Glomerular visceral epithelial cell (primary cell): Measurements from ENCODE around the gene GALNT11.
"Not testable (repeated sequence)": the region's sequence is repeated elsewhere in the genome, so short reads cannot be mapped to it uniquely, and the experiment has no call there.

Experiments used
- DNase-seq: peaks from one replicate; pipeline ENCODE4 v3.0.0-alpha.2; 2016; ENCODE audit errors: extremely low spot score

The GALNT11 gene

DNA sequence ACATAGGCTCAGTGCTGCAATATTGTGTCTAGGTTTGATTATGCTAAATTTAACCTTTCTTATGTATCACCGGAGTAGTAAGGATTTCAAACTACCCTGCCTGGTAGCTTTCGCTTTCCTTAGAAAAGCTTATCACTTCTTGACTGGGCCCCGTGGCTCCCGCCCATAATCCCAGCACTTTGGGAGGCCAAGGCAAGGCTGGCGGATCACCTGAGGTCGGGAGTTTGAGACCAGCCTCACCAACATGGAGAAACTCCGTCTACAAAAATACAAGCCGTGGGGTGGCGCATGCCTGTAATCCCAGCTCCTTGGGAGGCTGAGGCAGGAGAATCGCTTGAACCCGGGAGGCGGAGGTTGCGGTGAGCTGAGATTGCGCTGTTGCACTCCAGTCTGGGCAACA is 49.9 kb downstream of the GALNT11 start:
- not testable (repeated sequence) for DNase-seq

DNA sequence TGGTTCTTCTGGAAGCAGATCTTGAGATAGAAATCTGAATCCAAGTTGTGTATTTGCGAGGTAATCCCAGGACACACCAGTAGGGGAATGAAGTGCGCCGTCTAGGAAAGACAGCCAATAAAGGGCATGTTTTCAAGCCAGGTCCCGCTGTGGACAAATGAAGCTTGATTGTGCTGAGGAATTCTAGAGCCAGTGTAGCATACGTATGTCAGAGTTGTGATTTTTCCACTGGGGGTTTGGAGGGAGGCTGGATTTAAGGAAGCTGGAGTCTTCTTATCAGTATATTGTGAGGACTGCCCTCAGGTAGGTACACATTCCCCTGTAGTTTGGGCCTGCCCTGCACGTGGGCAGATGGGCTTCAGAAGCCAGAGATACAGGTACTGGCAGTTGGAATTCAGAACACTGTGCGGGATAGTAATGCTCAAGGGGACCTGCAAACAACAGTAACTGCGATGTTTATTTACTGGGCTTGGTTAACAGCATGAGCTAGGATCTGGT is 50.9 kb downstream of the GALNT11 start:
- DNase-seq: no peak

DNA sequence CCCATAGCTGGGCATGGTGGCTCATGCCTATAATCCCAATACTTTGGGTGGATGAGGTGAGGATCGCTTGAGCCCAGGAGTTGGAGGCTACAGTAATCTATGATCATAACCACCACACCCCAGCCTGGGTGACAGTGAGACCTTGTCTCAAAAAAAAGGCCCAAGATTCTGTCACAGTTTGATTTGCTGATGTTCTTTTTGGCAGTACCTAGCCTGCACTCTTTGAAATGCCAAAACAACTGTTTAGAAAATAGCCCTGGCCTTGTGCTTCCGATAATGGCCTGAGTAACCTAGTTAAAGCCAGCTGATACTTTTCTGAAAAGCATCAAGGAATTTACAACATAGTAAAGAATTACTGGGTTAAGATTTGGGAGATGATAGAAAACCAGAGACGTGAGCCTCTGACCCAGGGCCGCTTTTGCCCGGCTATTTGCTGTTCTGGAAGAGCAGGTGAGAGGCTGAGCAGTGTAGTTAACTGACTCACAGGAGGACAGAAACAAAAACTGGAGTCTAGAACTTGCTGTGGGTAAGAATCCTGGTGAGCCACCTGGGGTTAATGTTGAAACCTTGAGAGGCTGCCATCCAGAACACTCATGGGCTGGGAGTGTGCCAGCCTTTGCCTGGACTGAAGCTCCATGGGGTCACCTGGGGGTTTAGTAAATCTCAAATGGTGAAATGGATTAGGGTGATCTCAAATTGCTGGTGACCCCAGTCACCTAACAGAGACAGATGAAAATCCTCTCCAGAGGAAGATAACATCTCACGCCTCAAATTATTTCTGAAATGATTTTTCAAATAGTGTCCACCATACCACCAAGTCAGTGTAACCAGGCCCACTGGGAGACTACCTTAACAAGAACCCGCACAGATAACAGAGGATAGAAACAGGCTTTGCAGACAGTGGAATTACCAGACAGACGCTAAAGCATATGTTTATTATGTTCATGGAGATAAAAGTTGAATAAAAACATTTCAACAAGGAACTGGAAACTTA is 51.8 kb downstream of the GALNT11 start:
- DNase-seq: peak; percentile 41

DNA sequence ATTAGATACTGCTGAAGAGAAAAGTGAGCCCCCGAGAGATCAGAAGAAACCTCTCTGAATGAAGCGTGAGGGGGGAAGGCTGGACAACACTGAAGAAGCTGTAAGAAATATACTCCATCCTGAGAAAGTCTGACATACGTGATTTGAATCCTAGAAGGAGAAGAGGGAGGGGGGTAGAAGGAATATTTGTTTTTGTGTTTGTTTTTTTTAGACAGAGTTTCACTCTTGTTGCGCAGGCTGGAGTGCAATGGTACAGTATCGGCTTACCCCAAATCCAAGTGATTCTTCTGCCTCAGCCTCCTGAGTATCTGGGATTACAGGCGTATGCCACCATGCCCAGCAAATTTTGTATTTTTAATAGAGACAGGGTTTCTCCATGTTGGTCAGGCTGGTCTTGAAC is 52.6 kb downstream of the GALNT11 start:
- no peak for DNase-seq

DNA sequence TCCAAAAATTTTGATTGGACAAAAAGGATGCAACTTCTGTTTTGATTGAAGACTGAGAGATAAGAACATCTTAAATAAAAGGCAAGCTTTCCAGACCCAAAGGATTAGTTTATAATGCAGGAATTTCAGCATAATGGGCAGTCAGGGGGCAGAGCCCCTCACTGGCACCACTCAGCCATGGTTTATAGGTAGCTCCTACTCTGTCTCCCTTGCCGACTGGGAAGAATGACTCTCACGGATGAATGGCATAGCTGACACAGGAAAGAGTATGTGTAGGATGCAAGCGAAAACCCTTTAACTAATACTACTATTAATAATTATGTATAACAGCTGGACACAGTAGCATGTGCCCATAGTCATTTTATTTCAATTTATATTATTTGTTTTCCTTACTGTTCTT is 53.3 kb downstream of the GALNT11 start:
- DNase-seq: no peak

DNA sequence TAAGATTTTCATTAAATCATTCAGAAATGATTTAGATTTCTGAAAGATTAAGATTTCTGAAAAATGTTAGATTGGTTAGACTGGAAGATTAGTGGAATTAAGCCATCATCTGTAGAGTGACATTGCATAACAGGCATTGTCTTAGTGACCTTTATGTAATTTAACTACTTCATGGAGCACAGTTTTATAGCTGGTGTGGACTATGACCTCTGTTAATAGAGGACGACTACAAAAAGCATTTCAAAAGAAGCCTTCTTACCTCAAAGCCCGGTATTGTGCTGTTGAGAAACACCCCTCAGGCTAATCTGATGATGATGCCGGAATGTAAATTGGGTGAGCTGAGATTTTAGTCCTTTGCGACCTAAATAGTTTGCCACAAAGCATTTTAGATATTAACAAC is 55.6 kb downstream of the GALNT11 start:
- DNase-seq: no peak

DNA sequence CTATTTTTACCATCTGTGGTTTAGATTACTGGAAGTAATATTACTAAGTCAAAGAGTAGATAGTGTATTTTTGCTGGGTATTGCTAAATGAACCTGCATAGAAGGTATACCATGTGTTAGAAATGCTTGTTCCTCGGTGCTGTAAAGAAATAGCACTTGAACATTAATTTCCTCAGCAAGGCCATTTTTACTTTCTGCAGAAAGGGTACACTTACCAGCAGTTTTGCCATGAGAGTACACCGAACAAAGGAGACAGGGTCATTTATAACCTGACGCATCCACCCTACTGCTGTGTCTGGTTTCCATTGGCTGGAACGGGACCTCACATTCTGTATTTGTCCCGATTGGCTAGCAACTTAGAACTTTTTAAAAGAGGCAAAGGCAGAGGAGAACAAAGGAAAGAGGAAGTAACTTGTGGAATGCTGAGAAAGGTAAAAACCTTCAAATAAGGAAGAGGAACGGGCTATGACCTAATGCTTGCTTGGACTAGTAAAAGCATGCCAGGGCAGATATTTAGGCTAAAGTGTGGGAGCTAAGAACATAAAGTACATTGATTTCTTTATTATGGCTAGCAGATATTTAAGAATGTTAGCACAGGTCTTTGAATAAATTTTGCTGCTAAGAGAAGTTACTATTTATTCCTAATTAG is 56.7 kb downstream of the GALNT11 start:
- DNase-seq: not testable (repeated sequence)

DNA sequence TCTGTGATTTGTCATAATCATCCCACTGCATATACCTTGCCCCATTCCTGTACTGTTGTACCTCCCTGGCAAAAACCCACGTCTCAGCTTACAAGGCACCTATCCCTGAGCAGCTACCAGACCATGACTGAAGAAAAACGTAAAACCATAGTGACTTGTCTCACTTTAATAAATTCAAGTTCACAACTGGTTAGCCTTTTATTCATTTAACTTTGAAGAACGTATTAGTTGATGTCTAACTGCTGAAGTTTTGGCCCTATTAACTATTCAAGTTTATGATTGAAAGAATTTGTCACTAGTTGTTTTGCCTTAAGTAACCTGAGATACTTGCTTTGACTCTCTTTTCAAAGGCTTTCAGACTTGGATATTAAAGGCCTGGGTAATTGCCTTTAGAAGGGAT is 59.7 kb downstream of the GALNT11 start:
- DNase-seq: peak; percentile 22

DNA sequence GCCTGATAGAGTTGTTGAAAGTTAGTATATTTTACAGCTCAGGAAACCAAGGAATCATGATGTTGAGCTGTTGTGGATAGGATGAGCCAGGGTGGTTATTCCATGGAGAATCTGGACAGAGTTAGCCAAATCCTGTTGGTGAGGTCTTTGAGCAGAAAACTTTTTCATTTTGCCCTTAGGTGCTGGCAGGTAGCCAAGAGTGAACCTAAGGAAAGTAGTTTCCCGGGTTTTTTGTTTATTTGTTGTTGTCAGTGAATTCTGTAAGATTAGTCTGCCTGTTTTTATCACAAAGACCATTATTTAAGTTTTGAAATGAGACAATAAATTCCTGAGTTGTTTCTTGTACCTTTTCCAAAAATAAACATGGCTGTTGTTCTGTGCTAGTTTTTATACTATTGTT is 61.0 kb downstream of the GALNT11 start:
- no peak for DNase-seq

DNA sequence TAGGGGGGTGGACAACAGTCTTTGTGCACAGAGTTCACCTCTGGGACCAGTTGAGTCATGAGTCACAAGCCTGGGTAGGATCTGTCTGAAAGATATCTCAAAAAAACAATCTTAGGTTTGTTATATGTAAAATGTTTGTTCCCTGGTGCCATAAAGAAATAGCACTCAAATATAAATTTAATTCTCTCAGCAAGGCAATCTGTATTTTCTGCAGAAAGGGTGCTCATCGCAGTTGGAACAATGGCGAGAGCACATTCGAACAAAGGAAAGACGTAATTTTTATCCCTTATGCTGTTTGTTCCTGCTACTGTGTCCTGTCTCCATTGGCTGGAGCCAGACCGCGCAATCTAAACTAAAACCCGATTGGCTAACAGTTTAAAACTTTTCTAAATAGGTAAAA is 63.7 kb downstream of the GALNT11 start:
- no peak for DNase-seq

DNA sequence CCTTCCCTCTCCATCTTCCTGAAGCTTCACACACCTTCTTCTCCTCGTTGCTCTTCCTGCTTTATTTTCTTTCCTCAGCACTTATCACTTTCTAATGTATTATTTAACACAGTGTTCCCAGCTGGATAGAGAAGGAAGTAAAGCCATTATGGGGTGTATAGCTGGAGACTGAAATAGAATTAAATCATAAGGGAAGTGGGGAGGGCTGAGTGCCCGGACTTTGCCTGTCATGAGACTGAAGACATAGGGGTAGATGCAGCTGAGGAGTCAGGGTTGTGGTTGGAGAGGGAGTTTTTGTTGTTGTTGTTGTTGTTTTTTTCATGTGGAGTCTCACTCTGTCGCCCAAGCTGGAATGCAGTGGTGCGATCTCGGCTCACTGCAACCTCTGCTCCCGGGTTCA is 65.3 kb downstream of the GALNT11 start:
- no peak for DNase-seq

DNA sequence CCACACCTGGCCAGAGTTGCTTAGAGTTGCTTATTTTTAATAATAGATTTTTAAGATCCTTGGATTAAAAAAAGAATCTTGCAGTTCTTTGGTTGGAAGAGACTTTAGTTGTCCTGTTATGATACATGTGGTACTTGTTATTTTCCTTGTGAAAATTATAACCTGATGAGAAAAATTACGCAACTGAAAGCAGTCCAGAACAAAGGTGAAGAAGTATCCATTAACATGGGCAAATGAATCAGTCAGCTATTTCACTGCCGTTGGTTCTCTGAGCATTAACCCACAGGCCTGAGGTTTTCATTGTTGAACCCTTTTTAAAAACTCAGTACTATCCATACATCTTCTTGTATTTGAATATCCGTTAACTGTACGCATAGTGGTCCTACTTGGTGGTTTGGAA is 68.2 kb downstream of the GALNT11 start:
- no peak for DNase-seq

DNA sequence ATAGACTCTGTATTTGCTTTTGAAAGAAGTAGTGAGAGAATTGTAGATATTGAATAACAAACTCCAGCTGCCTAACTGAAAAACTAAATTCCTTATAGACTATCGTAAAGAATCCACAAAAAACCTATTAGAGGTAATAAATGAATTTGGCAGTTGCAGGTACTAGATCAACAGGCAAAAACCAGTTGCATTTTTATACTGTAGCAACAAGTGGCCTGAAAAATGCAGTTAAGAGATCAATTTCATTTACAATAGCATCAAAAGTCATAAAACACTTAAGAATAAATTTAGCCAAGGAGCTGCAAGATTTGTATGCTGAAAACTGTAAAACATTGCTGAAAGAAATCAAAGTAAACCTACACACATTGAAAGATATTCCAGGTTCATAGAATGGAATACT is 70.3 kb downstream of the GALNT11 start:
- no peak for DNase-seq

DNA sequence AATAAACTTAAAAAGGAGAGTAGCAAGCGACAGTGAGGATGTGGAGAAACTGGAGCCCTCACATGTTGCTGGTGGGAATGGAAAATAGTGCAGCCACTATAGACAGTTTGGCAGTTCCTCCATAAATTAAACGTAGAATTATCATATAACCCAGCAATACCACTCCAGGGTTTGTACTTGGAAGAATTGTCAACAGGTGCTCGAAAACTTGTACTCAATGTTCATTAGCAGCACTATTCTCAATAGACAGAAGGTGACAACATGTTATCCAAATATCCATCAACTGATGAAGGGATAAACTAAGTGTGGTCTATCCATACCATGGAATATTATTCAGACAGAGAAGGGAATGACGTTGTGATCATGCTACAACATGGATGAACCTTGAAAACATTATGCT is 71.9 kb downstream of the GALNT11 start:
- DNase-seq: no peak

DNA sequence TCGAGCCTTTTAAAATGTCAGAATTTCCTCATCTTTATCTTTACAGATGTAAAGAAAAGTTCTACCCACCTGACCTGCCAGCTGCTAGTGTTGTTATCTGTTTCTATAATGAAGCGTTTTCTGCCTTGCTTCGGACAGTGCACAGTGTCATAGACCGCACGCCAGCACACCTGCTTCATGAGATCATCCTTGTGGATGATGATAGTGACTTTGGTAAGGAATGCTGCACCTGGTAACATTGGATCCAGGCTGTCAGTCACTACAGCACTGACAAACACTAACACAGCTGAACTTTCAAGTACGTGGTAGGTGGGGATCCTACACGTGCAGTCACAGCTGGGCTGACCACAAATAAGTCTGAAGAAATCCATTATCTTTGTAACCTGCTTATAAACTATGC is 77.6 kb downstream of the GALNT11 start:
- DNase-seq: no peak

DNA sequence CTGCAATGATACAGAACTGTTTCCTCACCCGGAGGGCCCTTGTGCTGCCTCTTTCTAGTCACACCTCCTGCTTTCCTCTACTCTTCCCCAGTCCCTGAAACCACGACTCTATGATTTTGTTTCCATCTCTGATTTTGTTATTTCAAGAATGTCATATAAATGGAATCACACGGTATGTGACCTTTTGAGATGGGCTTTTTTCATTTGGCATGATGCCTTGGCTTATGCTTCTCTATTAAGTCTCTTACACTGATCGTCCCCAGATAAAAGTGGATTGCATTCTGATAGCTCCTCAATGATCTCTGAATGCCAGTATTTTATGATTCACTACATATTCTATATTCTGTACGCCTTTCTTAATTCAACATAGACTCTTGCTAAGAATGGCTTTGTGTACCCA is 78.2 kb downstream of the GALNT11 start:
- no peak for DNase-seq

DNA sequence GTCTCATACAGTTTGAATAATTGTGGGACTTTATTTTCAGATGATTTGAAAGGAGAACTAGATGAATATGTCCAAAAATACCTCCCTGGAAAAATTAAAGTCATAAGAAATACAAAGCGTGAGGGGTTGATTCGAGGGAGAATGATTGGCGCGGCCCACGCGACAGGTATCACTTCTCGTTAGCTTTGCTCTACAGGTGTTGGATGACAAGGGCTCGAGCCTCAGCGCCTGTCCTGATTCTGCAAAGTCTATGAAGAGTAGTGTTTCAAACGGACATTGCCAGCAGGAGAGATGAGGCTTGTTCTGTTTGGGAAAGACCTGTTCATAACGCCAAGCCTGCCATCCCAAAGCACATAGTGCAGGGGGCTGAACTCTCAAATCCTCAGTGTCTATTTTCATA is 79.7 kb downstream of the GALNT11 start:
- DNase-seq: no peak

DNA sequence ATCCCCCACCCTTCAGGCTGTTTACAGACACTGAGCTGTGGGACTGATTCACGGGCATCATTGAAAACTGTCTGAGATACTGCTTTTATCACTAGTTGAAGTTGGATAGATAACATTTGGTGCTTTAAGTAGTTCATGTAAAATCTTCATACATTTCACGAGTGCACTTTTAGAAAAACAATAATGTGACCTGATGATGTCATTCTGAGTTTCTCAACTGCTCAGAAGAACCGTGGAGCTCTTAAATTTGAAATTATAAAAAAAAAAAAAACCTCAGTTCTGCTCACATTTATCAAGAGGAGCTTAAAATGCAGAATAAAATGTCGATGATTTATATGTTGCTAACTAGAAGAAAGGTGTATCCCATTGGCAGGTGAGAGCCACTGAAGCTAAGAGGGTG is 81.5 kb downstream of the GALNT11 start:
- no peak for DNase-seq

DNA sequence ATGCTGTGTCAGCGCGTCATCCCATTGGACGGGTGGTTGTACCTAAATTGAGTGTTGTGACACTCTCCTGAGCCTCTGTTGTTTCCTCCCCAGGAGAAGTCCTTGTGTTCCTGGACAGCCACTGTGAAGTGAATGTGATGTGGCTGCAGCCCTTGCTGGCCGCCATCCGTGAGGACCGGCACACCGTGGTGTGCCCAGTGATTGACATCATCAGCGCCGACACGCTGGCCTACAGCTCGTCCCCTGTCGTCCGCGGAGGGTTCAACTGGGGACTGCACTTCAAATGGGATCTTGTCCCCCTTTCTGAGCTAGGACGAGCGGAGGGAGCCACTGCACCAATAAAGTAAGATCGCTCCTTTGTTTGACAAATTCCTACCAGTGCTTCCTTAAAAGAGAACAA is 82.5 kb downstream of the GALNT11 start:
- no peak for DNase-seq

DNA sequence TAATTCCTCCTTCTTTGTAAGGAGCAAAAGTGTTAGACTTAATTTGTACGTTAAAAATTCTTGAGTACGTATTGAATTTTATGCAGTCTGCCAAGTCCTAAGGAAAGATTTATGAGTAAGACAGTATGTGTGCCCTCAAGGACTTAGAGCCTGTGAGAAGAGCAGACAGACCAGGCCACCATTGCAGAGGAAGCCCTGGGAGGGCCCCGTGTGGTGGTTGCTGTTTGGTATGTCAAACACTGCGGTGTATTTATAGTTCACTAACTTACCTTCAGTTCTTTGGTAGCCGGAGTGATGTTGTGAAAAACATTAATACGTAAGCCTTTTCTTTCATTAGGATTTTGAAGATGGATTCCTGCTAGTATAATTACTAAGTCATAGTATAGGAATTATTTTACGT is 82.9 kb downstream of the GALNT11 start:
- DNase-seq: no peak

DNA sequence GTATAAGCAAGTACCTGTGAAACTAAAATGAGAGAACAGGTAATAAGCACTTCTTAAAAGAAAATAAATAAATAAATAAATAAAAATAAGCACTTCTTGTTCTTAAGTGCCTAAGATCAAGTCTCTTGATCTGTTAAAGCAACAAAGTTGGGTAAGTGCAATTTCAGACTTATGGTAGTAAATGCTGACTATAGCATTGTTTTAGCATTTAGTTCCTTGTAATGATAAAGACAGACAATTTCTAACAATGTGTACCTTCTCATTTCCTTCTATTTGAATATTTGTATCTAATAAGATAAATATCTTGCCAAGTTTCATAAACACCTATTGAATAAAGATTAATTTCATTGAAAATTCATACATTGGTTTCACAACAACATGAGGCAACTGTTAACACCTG is 87.4 kb downstream of the GALNT11 start:
- DNase-seq: no peak

DNA sequence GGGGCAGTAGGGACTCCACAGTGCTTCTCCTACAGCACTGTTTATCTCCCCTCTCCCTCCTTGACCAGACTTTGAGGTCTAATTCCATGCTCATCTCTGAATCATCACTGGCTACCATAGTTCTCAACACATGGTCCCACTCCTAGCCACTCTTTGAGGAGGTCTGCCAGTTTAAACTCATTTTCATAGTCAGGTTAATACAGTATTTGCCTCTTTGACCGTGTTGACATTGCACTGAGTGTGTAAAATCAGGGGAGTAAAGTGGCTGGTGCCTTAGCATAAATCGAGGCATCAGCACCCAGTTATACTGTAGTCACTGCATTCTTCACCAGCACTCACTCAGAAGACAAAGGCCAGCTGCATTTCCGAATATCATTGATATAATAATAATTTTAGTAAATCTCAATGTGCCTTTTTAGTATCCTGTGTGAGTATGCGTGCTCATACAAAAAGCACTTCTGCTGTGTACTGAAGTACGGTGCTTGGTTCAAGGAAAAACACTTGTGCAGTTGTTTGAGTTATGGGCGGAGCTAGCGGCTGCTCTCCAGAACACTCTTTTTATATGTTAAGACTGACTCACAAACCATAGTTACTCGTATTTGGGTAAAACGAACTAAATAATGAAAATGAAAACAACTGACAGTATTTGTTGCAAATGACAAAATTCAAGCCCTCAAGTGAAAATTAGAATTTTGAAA is 89.7 kb downstream of the GALNT11 start:
- no peak for DNase-seq
